Right atrium auricular region (tissue), 2 donors: ENCODE measurements around the gene PMPCA. TPM values are rescaled to one million over a fixed set of nuclear protein-coding genes. Genes with fewer than 3 reads are reported as not detected.

ENCODE experiments used
- DNase-seq: peaks from one replicate; pipeline ENCODE4 v3.0.0-alpha.2; 2019; ENCODE audit warnings: low spot score
- H3K27ac ChIP-seq, 2 donors: fragments of 200-600 bp; sonication (generic); 1 replicate in 1 of 2; 2 replicates in 1 of 2; pipeline ENCODE4 v1.5.1; 2016 to 2019
- H3K27me3 ChIP-seq, 2 donors: fragments of 200-600 bp; sonication (generic); one replicate each; pipeline versions ENCODE4 v1.5.1 to v1.6.0; 2017 to 2019
- H3K36me3 ChIP-seq: fragments of 200-600 bp; sonication (generic); one replicate; pipeline ENCODE4 v1.5.1; 2016
- H3K4me1 ChIP-seq, 2 donors: fragments of 200-600 bp; sonication (generic); one replicate each; pipeline versions ENCODE4 v1.5.1 to v1.6.0; 2017 to 2019
- H3K4me3 ChIP-seq, 2 donors: fragments of 200-600 bp; sonication (generic); 1 replicate in 1 of 2; 2 replicates in 1 of 2; pipeline ENCODE4 v1.5.1; 2017 to 2019; ENCODE audit warnings: mild to moderate bottlenecking in 1 of 2, moderate library complexity in 1 of 2
- H3K9me3 ChIP-seq, 2 donors: fragments of 200-600 bp; sonication (generic); one replicate each; pipeline ENCODE4 v1.5.1; 2019
- CTCF ChIP-seq, 2 donors: fragments of 200-600 bp; sonication (generic); IDR thresholded peaks; one replicate each; pipeline ENCODE4 v1.5.1; 2019; ENCODE audit warnings: antibody characterized with exemption in 2 of 2
- total RNA-seq, 2 donors: library from RNA; depleted of rRNA; stranded (reverse); fragments of >200 nt; gene quantifications; one replicate each; pipeline ENCODE4 v1.1.0, GENCODE V29; 2016

PMPCA gene
- total RNA-seq, 2 donors from 2014 or later, result 40.8 to 47.4 TPM

GRCh38 chr9:136451221-136451877 is 40.9 kb downstream of the PMPCA start:
- Histone ChIP-seq H3K4me3 (no peak overlapping the region), H3K27me3 (no peaks in the 10 kb centered on the region), H3K27ac (no peak overlapping the region), H3K9me3 (no peaks in the 10 kb centered on the region), H3K4me1 (no peaks in the 10 kb centered on the region), H3K36me3 (peaks cover 86% of the 10 kb centered on the region)
- no peak for TF ChIP-seq CTCF (IDR thresholded peaks at IDR 0.05)
- no peak for DNase-seq

- Histone ChIP-seq H3K36me3 (peaks cover 86% of the 10 kb centered on the region), H3K4me1 (no peaks in the 10 kb centered on the region), H3K27me3 (no peaks in the 10 kb centered on the region), H3K27ac (no peak overlapping the region), H3K4me3 (no peak overlapping the region), H3K9me3 (no peaks in the 10 kb centered on the region)
- no peak for DNase-seq
- no peak for TF ChIP-seq CTCF (IDR thresholded peaks at IDR 0.05)
Observed at GRCh38 chr9:136453326-136453725, 42.9 kb downstream of the PMPCA start.

GRCh38 chr9:136454026-136454796 is 43.8 kb downstream of the PMPCA start:
- Histone ChIP-seq H3K27me3 (no peaks in the 10 kb centered on the region), H3K9me3 (no peaks in the 10 kb centered on the region), H3K36me3 (peaks cover 86% of the 10 kb centered on the region), H3K4me3 (no peak overlapping the region), H3K4me1 (no peaks in the 10 kb centered on the region), H3K27ac (no peak overlapping the region)
- TF ChIP-seq CTCF (IDR thresholded peaks at IDR 0.05), result no peak
- DNase-seq, result no peak

- no peak for DNase-seq
- Histone ChIP-seq H3K27me3 (no peaks in the 10 kb centered on the region), H3K27ac (no peak overlapping the region), H3K4me3 (no peak overlapping the region), H3K36me3 (peaks cover 86% of the 10 kb centered on the region), H3K9me3 (no peaks in the 10 kb centered on the region), H3K4me1 (no peaks in the 10 kb centered on the region)
- no peak for TF ChIP-seq CTCF (IDR thresholded peaks at IDR 0.05)
Observed at GRCh38 chr9:136455043-136456002, 44.9 kb downstream of the PMPCA start.

GRCh38 chr9:136456258-136456657 is 45.8 kb downstream of the PMPCA start:
- Histone ChIP-seq H3K27me3 (no peaks in the 10 kb centered on the region), H3K4me1 (no peaks in the 10 kb centered on the region), H3K4me3 (no peak overlapping the region), H3K36me3 (peaks cover 86% of the 10 kb centered on the region), H3K9me3 (no peaks in the 10 kb centered on the region), H3K27ac (no peak overlapping the region)
- TF ChIP-seq CTCF (IDR thresholded peaks at IDR 0.05), result no peak
- no peak for DNase-seq
